Trophoblast cell (in vitro differentiated cells and primary cell): Measurements from ENCODE around the gene ITGA11.

Experiments
- DNase-seq, 2 donors: peaks; one replicate each; pipeline ENCODE4 v3.0.0-alpha.2; 2016
- H2AFZ ChIP-seq: 2 replicates; pipeline ENCODE4 v1.6.1; 2013; ENCODE audit warnings: low read length, moderate library complexity, mild to moderate bottlenecking; ENCODE audit not compliant: insufficient read depth, poor library complexity
- H2AK5ac ChIP-seq: 2 replicates; pipeline ENCODE4 v1.6.1; 2013; ENCODE audit warnings: mild to moderate bottlenecking, low read length
- H2BK120ac ChIP-seq: 2 replicates; pipeline ENCODE4 v1.6.1; 2013; ENCODE audit warnings: low read length, mild to moderate bottlenecking, moderate library complexity; ENCODE audit not compliant: insufficient read depth, poor library complexity
- H2BK12ac ChIP-seq: 2 replicates; pipeline ENCODE4 v1.6.1; 2013; ENCODE audit warnings: mild to moderate bottlenecking, low read length, moderate library complexity
- H2BK5ac ChIP-seq: 2 replicates; pipeline ENCODE4 v1.6.1; 2013; ENCODE audit warnings: low read length, low read depth, moderate library complexity, mild to moderate bottlenecking; ENCODE audit not compliant: poor library complexity
- H3K14ac ChIP-seq: 2 replicates; pipeline ENCODE4 v1.6.1; 2013; ENCODE audit warnings: mild to moderate bottlenecking, low read length
- H3K18ac ChIP-seq: 2 replicates; pipeline ENCODE4 v1.6.1; 2013; ENCODE audit warnings: mild to moderate bottlenecking, low read length
- H3K23ac ChIP-seq: 2 replicates; pipeline ENCODE4 v1.6.1; 2013; ENCODE audit warnings: low read length
- H3K27ac ChIP-seq: 2 replicates; pipeline ENCODE4 v1.5.1; 2013; ENCODE audit warnings: low read depth, mild to moderate bottlenecking, inconsistent platforms, low read length, moderate library complexity
- H3K27me3 ChIP-seq: 2 replicates; pipeline ENCODE4 v1.6.1; 2013; ENCODE audit warnings: inconsistent platforms, mild to moderate bottlenecking, low read length, moderate library complexity; ENCODE audit not compliant: insufficient read depth
- H3K36me3 ChIP-seq, 2 experiments: 1 replicate in 1 of 2; 2 replicates in 1 of 2; pipeline ENCODE4 v1.6.1; 2013; ENCODE audit warnings: low read length in 2 of 2, mild to moderate bottlenecking in 2 of 2, moderate library complexity in 1 of 2; ENCODE audit not compliant: insufficient read depth in 2 of 2, control insufficient read depth in 1 of 2
- H3K4ac ChIP-seq: 2 replicates; pipeline ENCODE4 v1.6.1; 2013; ENCODE audit warnings: low read depth, mild to moderate bottlenecking, low read length, moderate library complexity
- H3K4me1 ChIP-seq, 2 experiments: 1 replicate in 1 of 2; 2 replicates in 1 of 2; pipeline ENCODE4 v1.6.1; 2013; ENCODE audit warnings: low read length in 2 of 2, mild to moderate bottlenecking in 2 of 2, moderate library complexity in 1 of 2; ENCODE audit not compliant: insufficient read depth in 2 of 2, control insufficient read depth in 1 of 2
- H3K4me2 ChIP-seq: 2 replicates; pipeline ENCODE4 v1.6.1; 2013; ENCODE audit warnings: inconsistent platforms, mild to moderate bottlenecking, low read length, moderate library complexity
- H3K4me3 ChIP-seq: 2 replicates; pipeline ENCODE4 v1.5.1; 2013; ENCODE audit warnings: mild to moderate bottlenecking, low read depth, low read length, inconsistent platforms
- H3K79me1 ChIP-seq: one replicate; pipeline ENCODE4 v1.6.1; 2013; ENCODE audit warnings: low read length
- H3K79me2 ChIP-seq: 2 replicates; pipeline ENCODE4 v1.6.1; 2013; ENCODE audit warnings: low read length, mild to moderate bottlenecking; ENCODE audit not compliant: control insufficient read depth, insufficient read depth, poor library complexity
- H3K9ac ChIP-seq: 2 replicates; pipeline ENCODE4 v1.6.1; 2013; ENCODE audit warnings: mild to moderate bottlenecking, low read length
- H3K9me3 ChIP-seq: 2 replicates; pipeline ENCODE4 v1.6.1; 2013; ENCODE audit warnings: low read depth, mild to moderate bottlenecking, control low read depth, inconsistent platforms, low read length; ENCODE audit not compliant: insufficient read depth
- H4K12ac ChIP-seq: 2 replicates; pipeline ENCODE4 v1.6.1; 2013; ENCODE audit warnings: low read depth, mild to moderate bottlenecking, low read length, moderate library complexity
- H4K8ac ChIP-seq: 2 replicates; pipeline ENCODE4 v1.6.1; 2013; ENCODE audit warnings: low read depth, mild to moderate bottlenecking, low read length, moderate library complexity
- H4K91ac ChIP-seq: one replicate; pipeline ENCODE4 v1.6.1; 2013; ENCODE audit warnings: low read depth, mild to moderate bottlenecking, low read length, moderate library complexity
- WGBS: extraction: QIAGEN DNeasy Blood & Tissue Kit; methylation state at CpG from one replicate; pipeline ENCODE4 v1.1.7; 2013; ENCODE audit warnings: missing lambda C conversion rate; ENCODE audit not compliant: insufficient read length, insufficient coverage; ENCODE audit errors: extremely low coverage; 5-methylcytosine and 5-hydroxymethylcytosine counted together

The ITGA11 gene

GRCh38 chr15:68376447-68377060 lies 55.4 kb downstream of the ITGA11 start:
- Histone ChIP-seq H3K23ac (no peak overlapping the region), H2BK12ac (no peak overlapping the region), H2AK5ac (no peak overlapping the region), H3K36me3 (no peaks in the 10 kb centered on the region), H2BK5ac (no peak overlapping the region), H3K4me3 (no peak overlapping the region), H4K8ac (no peak overlapping the region), H3K18ac (no peak overlapping the region), H3K79me2 (no peaks in the 10 kb centered on the region), H3K14ac (no peak overlapping the region), H3K4ac (no peak overlapping the region), H3K9ac (no peak overlapping the region), H3K9me3 (no peaks in the 10 kb centered on the region), H3K27ac (no peak overlapping the region), H2AFZ (no peak overlapping the region), H4K91ac (no peak overlapping the region), H3K4me2 (no peak overlapping the region), H3K4me1 (no peaks in the 10 kb centered on the region), H2BK120ac (no peak overlapping the region), H3K27me3 (no peaks in the 10 kb centered on the region), H3K79me1 (no peaks in the 10 kb centered on the region), H4K12ac (no peak overlapping the region)
- DNase-seq, result no peak

GRCh38 chr15:68375716-68376220 lies 56.2 kb downstream of the ITGA11 start:
- H3K4me2 ChIP-seq, result no peak overlapping the region
- no peaks in the 10 kb centered on the region for H3K79me1 ChIP-seq
- no peak overlapping the region for H3K9ac ChIP-seq
- WGBS, result no CpG with 5 or more reads among the region's 6 CpGs
- no peak overlapping the region for H3K27ac ChIP-seq
- no peak overlapping the region for H3K18ac ChIP-seq
- H3K4ac ChIP-seq, result no peak overlapping the region
- H2BK5ac ChIP-seq, result no peak overlapping the region
- no peaks in the 10 kb centered on the region for H3K79me2 ChIP-seq
- no peak overlapping the region for H4K8ac ChIP-seq
- H2BK12ac ChIP-seq, result no peak overlapping the region
- H3K27me3 ChIP-seq, result no peaks in the 10 kb centered on the region
- no peak overlapping the region for H3K4me3 ChIP-seq
- H4K91ac ChIP-seq, result no peak overlapping the region
- no peak for DNase-seq
- H3K9me3 ChIP-seq, result no peaks in the 10 kb centered on the region
- H3K23ac ChIP-seq, result no peak overlapping the region
- H3K36me3 ChIP-seq, result no peaks in the 10 kb centered on the region
- no peak overlapping the region for H4K12ac ChIP-seq
- no peak overlapping the region for H2AK5ac ChIP-seq
- H2BK120ac ChIP-seq, result no peak overlapping the region
- no peak overlapping the region for H3K14ac ChIP-seq
- no peaks in the 10 kb centered on the region for H3K4me1 ChIP-seq
- H2AFZ ChIP-seq, result no peak overlapping the region

GRCh38 chr15:68375191-68375631 lies 56.8 kb downstream of the ITGA11 start:
- no peak overlapping the region for H3K27ac ChIP-seq
- H2BK12ac ChIP-seq, result no peak overlapping the region
- H3K79me1 ChIP-seq, result no peaks in the 10 kb centered on the region
- H3K9ac ChIP-seq, result no peak overlapping the region
- no peak overlapping the region for H3K4ac ChIP-seq
- WGBS, result no CpG with 5 or more reads among the region's 5 CpGs
- no peak overlapping the region for H3K18ac ChIP-seq
- no peaks in the 10 kb centered on the region for H3K79me2 ChIP-seq
- H2AFZ ChIP-seq, result no peak overlapping the region
- H3K9me3 ChIP-seq, result no peaks in the 10 kb centered on the region
- H4K12ac ChIP-seq, result no peak overlapping the region
- no peak overlapping the region for H3K23ac ChIP-seq
- H3K27me3 ChIP-seq, result no peaks in the 10 kb centered on the region
- H3K4me3 ChIP-seq, result no peak overlapping the region
- no peak overlapping the region for H3K14ac ChIP-seq
- H4K91ac ChIP-seq, result no peak overlapping the region
- H2BK120ac ChIP-seq, result no peak overlapping the region
- no peak overlapping the region for H3K4me2 ChIP-seq
- no peak overlapping the region for H4K8ac ChIP-seq
- no peaks in the 10 kb centered on the region for H3K4me1 ChIP-seq
- no peak overlapping the region for H2AK5ac ChIP-seq
- no peak overlapping the region for H2BK5ac ChIP-seq
- H3K36me3 ChIP-seq, result no peaks in the 10 kb centered on the region
- no peak for DNase-seq

GRCh38 chr15:68374168-68374745 lies 57.7 kb downstream of the ITGA11 start:
- no peaks in the 10 kb centered on the region for H3K79me2 ChIP-seq
- no CpG with 5 or more reads among the region's 2 CpGs for WGBS
- H3K14ac ChIP-seq, result no peak overlapping the region
- no peak overlapping the region for H4K12ac ChIP-seq
- H3K79me1 ChIP-seq, result no peaks in the 10 kb centered on the region
- no peak overlapping the region for H3K23ac ChIP-seq
- H3K18ac ChIP-seq, result no peak overlapping the region
- no peak overlapping the region for H3K9ac ChIP-seq
- no peak for DNase-seq
- H3K4me3 ChIP-seq, result no peak overlapping the region
- H3K9me3 ChIP-seq, result no peaks in the 10 kb centered on the region
- H2AK5ac ChIP-seq, result no peak overlapping the region
- no peak overlapping the region for H3K4ac ChIP-seq
- H4K91ac ChIP-seq, result no peak overlapping the region
- H2BK120ac ChIP-seq, result no peak overlapping the region
- no peak overlapping the region for H4K8ac ChIP-seq
- H2AFZ ChIP-seq, result no peak overlapping the region
- no peak overlapping the region for H2BK5ac ChIP-seq
- no peaks in the 10 kb centered on the region for H3K36me3 ChIP-seq
- no peaks in the 10 kb centered on the region for H3K4me1 ChIP-seq
- no peak overlapping the region for H2BK12ac ChIP-seq
- no peak overlapping the region for H3K27ac ChIP-seq
- no peak overlapping the region for H3K4me2 ChIP-seq
- no peaks in the 10 kb centered on the region for H3K27me3 ChIP-seq
